HG03469 (cell line): ENCODE results near the gene USP17L29.
"Not testable (repeated sequence)": the region's sequence is repeated elsewhere in the genome, so short reads cannot be mapped to it uniquely, and the experiment has no call there.

Experiments
- ATAC-seq: cut with Tn5 transposase; IDR thresholded peaks from one replicate; pipeline ENCODE4 v1.9.1; 2021; ENCODE audit warnings: mild to moderate bottlenecking, moderate library complexity, moderate number of reproducible peaks; ENCODE audit not compliant: unreplicated experiment

The USP17L29 gene, protein sequence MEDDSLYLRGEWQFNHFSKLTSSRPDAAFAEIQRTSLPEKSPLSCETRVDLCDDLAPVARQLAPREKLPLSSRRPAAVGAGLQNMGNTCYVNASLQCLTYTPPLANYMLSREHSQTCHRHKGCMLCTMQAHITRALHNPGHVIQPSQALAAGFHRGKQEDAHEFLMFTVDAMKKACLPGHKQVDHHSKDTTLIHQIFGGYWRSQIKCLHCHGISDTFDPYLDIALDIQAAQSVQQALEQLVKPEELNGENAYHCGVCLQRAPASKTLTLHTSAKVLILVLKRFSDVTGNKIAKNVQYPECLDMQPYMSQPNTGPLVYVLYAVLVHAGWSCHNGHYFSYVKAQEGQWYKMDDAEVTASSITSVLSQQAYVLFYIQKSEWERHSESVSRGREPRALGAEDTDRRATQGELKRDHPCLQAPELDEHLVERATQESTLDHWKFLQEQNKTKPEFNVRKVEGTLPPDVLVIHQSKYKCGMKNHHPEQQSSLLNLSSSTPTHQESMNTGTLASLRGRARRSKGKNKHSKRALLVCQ

DNA sequence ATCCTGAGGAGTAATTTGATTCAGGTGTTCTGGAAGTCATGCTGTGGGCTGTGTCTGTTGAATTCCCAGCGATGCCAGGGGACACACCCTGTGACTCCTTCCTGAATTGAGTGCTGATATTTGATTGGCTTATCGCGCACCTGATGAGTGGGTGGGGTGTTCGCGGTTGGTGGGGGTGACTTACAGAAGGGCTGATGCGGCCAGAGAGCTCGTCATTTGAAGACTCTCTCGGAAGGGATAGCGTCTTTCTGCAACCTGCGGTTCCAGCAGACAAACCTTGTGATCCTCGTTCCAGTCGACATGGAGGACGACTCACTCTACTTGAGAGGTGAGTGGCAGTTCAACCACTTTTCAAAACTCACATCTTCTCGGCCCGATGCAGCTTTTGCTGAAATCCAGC lies at the start of gene USP17L29:
USP17L29 (plus strand) TSS at position 301 of the 400 bp plus-strand sequence; CDS start at position 301, 0 bp downstream.
- ATAC-seq = not testable (repeated sequence)

DNA sequence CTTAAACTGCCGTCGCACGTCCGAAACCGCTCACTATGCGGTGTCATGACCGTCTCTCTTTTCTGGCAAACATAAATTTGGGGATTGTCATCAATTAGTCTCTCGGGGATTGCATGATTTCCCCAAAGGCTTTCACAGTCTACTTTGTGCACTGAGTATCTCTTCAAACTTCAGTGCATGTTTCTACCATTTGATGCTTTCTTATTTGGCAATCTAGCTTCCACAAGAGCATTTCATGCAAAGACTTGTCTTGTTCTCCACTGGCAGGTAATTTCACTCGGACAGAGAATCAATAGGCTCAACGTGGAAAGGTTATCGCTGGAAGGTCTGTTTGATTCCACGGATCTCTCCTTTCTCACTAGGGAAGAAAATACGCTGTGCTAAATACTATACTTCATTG lies 29.2 kb upstream of the USP17L29 start:
- ATAC-seq = not testable (repeated sequence)

DNA sequence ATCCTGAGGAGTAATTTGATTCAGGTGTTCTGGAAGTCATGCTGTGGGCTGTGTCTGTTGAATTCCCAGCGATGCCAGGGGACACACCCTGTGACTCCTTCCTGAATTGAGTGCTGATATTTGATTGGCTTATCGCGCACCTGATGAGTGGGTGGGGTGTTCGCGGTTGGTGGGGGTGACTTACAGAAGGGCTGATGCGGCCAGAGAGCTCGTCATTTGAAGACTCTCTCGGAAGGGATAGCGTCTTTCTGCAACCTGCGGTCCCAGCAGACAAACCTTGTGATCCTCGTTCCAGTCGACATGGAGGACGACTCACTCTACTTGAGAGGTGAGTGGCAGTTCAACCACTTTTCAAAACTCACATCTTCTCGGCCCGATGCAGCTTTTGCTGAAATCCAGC lies 28.6 kb upstream of the USP17L29 start, which contains the start of gene USP17L24:
USP17L24 (plus strand) TSS at position 301 of the 400 bp plus-strand sequence; CDS start at position 301, 0 bp downstream.
- not testable (repeated sequence) for ATAC-seq

- ATAC-seq = not testable (repeated sequence)
Measured at GRCh38 chr4:9329611-9330010, 23.8 kb upstream of the USP17L29 start, which contains the start of gene USP17L25. TSS of gene USP17L25 (plus strand) at chr4:9329911. CDS start at chr4:9329911, 0 bp downstream.

GRCh38 chr4:9334358-9334757 lies 19.1 kb upstream of the USP17L29 start, which contains the start of gene USP17L26:
TSS of gene USP17L26 (plus strand) at chr4:9334658. CDS start at chr4:9334658, 0 bp downstream.
- ATAC-seq = not testable (repeated sequence)

- ATAC-seq = not testable (repeated sequence)
Measured at GRCh38 chr4:9339103-9339502, 14.3 kb upstream of the USP17L29 start, which contains the start of gene USP17L5. TSS of gene USP17L5 (plus strand) at chr4:9339403. CDS start at chr4:9339403, 0 bp downstream.

GRCh38 chr4:9343848-9344247 lies 9.6 kb upstream of the USP17L29 start, which contains the start of gene USP17L27:
TSS of gene USP17L27 (plus strand) at chr4:9344148. CDS start at chr4:9344148, 0 bp downstream.
- not testable (repeated sequence) for ATAC-seq

GRCh38 chr4:9348593-9348992 lies 4.8 kb upstream of the USP17L29 start, which contains the start of gene USP17L28:
TSS of gene USP17L28 (plus strand) at chr4:9348893. CDS start at chr4:9348893, 0 bp downstream.
- ATAC-seq = not testable (repeated sequence)

DNA sequence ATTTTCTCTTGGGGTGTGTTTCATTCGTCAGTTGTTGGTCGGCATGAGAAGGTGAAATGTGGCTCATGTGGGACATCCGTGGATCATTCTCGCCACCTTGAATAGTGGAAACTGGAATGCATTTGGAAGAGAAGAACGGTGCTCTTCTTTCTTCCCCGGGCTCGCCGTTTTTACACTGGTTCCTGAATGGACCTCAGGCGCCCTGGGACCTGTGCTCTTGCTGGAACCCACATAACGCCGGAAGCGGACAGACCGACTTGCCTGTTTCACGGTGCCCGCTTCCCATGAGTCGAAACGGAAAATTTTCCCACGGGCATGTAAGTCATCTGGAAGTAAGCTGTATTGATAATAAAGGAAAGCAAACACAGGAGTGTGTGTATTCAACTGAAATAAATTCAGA lies 2.6 kb upstream of the USP17L29 start:
- not testable (repeated sequence) for ATAC-seq

GRCh38 chr4:9362829-9363228 lies 9.4 kb downstream of the USP17L29 start, which contains the start of gene USP17L30:
TSS of gene USP17L30 (plus strand) at chr4:9363129. CDS start at chr4:9363129, 0 bp downstream.
- not testable (repeated sequence) for ATAC-seq

- not testable (repeated sequence) for ATAC-seq
Measured at GRCh38 chr4:9379881-9380280, 26.4 kb downstream of the USP17L29 start.

DNA sequence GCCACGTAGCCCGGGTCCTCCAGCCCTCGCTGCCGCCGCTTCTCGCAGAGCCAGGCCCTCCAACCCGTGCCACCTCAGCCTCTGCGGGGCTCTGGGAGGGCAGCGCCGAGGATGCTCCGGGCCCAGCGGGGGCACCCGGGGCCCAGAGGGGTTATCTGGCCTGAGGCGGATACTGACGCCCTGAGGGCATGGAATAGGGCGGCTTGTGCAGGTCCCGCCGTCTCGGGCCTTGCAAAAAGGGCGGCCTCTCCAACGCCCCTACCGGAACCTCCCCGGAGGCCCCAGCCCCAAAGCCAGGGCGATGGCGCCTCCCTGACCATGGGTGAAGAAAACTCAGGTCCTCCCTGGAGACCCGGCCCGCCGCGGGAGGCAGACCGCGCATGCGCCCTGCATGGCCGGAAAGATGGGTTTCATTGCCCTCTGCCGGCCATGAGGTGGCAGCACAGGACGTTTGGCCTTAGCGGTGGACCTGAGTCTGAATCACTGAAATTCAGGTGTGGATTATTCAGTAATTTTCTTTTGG lies 27.6 kb downstream of the USP17L29 start:
- ATAC-seq = not testable (repeated sequence)

GRCh38 chr4:9384126-9384525 lies 30.7 kb downstream of the USP17L29 start:
- ATAC-seq = no peak

DNA sequence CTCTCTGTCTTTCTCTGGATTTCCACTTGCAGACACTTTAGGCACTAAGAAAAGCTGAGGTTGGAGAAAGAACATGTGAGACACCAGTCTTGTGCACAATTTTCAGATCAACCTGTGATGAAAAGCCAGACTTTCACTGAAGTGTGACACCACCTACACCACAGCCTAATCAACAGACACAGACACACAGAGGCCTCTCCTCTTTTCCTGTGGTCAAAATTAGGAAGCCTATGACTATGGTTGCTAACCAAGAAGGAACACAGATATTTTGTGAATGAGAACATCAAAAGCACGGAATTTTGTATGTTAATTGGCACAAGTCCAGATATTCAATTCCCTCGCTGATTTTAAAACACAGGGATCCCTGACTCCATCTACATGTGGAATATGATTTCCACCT lies 35.6 kb downstream of the USP17L29 start:
- ATAC-seq = not testable (repeated sequence)
